Kidney (tissue), 14 donors: Measurements from ENCODE around the gene CYS1. TPM values are rescaled to one million over a fixed set of nuclear protein-coding genes. Genes with fewer than 3 reads are reported as not detected.
"Not testable (repeated sequence)": the region's sequence is repeated elsewhere in the genome, so short reads cannot be mapped to it uniquely, and the experiment has no call there.

ENCODE experiments used
- DNase-seq, 5 donors: peaks; one replicate each; pipeline ENCODE4 v3.0.0-alpha.2; 2013 to 2020
- FAIRE-seq: peaks from 2 replicates; lab custom pipeline; 2012; peaks lifted over from hg19 to GRCh38; lab: Jason Lieb, UNC
- H3K27ac ChIP-seq, 2 donors: one replicate each; pipeline ENCODE4 v1.7.0; 2013; ENCODE audit warnings: low read depth in 2 of 2, low read length in 2 of 2, inconsistent platforms in 1 of 2
- H3K27me3 ChIP-seq: one replicate; pipeline ENCODE4 v1.7.1; 2013; ENCODE audit warnings: low read length, inconsistent platforms; ENCODE audit not compliant: control insufficient read depth, insufficient read depth
- H3K36me3 ChIP-seq, 3 donors: one replicate each; pipeline versions ENCODE4 v1.7.0 to v1.7.1; 2013; ENCODE audit warnings: low read length in 3 of 3, control low read depth in 1 of 3, inconsistent platforms in 1 of 3; ENCODE audit not compliant: insufficient read depth in 3 of 3, control insufficient read depth in 2 of 3
- H3K4me1 ChIP-seq, 3 donors: one replicate each; pipeline versions ENCODE4 v1.7.0 to v1.7.1; 2013; ENCODE audit warnings: low read length in 3 of 3, inconsistent platforms in 1 of 3, low read depth in 1 of 3; ENCODE audit not compliant: control insufficient read depth in 2 of 3, insufficient read depth in 2 of 3
- H3K4me3 ChIP-seq, 3 donors: one replicate each; pipeline versions ENCODE4 v1.7.0 to v1.8.1; 2013; ENCODE audit warnings: low read length in 3 of 3, control low read depth in 1 of 3, inconsistent platforms in 1 of 3
- H3K9ac ChIP-seq, 3 donors: one replicate each; pipeline versions ENCODE4 v1.7.0 to v1.7.1; 2013; ENCODE audit warnings: low read length in 3 of 3, control low read depth in 1 of 3, inconsistent platforms in 1 of 3
- H3K9me3 ChIP-seq, 3 donors: one replicate each; pipeline versions ENCODE4 v1.7.0 to v1.7.1; 2013; ENCODE audit warnings: low read length in 3 of 3, control low read depth in 1 of 3, inconsistent platforms in 1 of 3; ENCODE audit not compliant: control insufficient read depth in 2 of 3, insufficient read depth in 1 of 3
- intact Hi-C: fragments of 100-400 bp; cut with DNase I; formaldehyde crosslinking; loops from one replicate; pipeline ENCODE4 v1.11.1; 2022
- polyA plus RNA-seq: library from polyadenylated mRNA; stranded (reverse); fragments of 350-450 nt; fragmentation: Illumina TruSeq; extraction: RNeasy Lipid Tissue Mini Kit (QIAGEN cat#74804); gene quantifications from one replicate; pipeline ENCODE4 v1.2.3, GENCODE V29; 2014; ENCODE audit warnings: low read depth, low replicate concordance; ENCODE audit not compliant: insufficient read depth
- total RNA-seq: library from RNA; stranded (reverse); fragmentation: NEBNext Ultra II Directional; extraction: Animal tissue kit (Norgen Biotek cat#: 25700); gene quantifications from one replicate; pipeline ENCODE4 v1.2.1, GENCODE V29; 2021
- TF ChIP-seq, protein P1 (sequence below): IDR thresholded peaks from 3 replicates; pipeline ENCODE4 v1.5.1; 2012; ENCODE audit warnings: mild to moderate bottlenecking, moderate library complexity, borderline replicate concordance; ENCODE audit not compliant: insufficient read depth; ENCODE audit errors: extremely low read depth
- donor health status: control.
- donor health status: control.
- donor health status: control.
- donor health status: control.
- donor health status: control.
- donor health status: DM: yes; HTN: yes; CAD: no.
- donor health status: Normal renal cell carcinoma (clear cell type).

The CYS1 gene
- total and polyA plus RNA-seq, 2 donors from 2014 or later = 245 to 276 TPM

DNA sequence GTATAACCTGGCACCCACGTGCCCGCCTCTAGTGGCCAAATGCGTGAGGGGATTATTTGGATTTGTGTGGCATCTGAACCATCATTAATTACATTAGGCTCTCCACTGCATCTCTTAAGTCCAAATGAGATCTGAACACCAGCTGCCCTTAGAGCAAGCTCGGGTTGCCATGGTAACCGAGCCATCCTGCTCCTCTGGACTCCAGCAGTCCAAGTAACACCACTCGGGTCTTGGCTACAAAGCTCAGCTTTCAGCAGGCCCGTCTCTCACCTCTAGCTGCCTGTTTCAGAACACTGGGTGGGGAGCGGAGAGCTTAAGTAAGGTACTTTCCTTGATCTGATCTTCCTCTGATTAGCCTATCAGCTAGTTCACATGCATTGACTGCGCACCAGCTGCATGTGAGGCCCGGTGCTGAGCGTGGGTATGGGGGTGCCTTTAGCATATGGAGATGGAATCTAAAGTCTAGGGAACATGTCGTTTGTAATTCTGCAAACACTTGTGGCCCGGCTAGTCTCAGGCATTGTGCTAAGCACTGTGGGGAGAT, 14.1 kb upstream of the CYS1 start:
- Histone ChIP-seq H3K4me3 (no peak overlapping the region), H3K9ac (no peak overlapping the region), H3K9me3 (no peaks in the 10 kb centered on the region), H3K4me1 (peaks cover 0 to 14% (median 8%) of the 10 kb centered on the region in 3 donors), H3K27me3 (peaks cover 2% of the 10 kb centered on the region), H3K27ac (no peak overlapping the region), H3K36me3 (no peaks in the 10 kb centered on the region)
- FAIRE-seq (no peak), DNase-seq (peak in 1 of 5 donors; percentile 37)
- TF ChIP-seq, protein P1, sequence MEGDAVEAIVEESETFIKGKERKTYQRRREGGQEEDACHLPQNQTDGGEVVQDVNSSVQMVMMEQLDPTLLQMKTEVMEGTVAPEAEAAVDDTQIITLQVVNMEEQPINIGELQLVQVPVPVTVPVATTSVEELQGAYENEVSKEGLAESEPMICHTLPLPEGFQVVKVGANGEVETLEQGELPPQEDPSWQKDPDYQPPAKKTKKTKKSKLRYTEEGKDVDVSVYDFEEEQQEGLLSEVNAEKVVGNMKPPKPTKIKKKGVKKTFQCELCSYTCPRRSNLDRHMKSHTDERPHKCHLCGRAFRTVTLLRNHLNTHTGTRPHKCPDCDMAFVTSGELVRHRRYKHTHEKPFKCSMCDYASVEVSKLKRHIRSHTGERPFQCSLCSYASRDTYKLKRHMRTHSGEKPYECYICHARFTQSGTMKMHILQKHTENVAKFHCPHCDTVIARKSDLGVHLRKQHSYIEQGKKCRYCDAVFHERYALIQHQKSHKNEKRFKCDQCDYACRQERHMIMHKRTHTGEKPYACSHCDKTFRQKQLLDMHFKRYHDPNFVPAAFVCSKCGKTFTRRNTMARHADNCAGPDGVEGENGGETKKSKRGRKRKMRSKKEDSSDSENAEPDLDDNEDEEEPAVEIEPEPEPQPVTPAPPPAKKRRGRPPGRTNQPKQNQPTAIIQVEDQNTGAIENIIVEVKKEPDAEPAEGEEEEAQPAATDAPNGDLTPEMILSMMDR = no peak
- intact Hi-C loops = no loop called here

DNA sequence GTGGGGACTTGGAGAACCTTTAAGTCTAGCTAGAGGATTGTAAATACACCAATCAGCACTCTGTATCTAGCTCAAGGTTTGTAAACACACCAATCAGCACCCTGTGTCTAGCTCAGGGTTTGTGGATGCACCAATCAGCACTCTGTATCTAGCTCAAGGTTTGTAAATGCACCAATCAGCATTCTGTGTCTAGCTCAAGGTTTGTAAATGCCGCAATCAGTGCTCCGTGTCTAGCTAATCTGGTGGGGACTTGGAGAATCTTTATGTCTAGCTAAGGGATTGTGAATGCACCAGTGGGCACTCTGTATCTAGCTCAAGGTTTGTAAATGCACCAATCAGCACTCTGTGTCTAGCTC, 11.7 kb upstream of the CYS1 start:
- H3K9ac ChIP-seq, H3K4me3 ChIP-seq, H3K27me3 ChIP-seq, intact Hi-C loops, H3K36me3 ChIP-seq, DNase-seq, H3K9me3 ChIP-seq, FAIRE-seq: not testable (repeated sequence)
- peaks cover 3 to 30% (median 19%) of the 10 kb centered on the region in 3 donors for H3K4me1 ChIP-seq
- peak overlapping the region in 1 of 2 donors; percentile 82 for H3K27ac ChIP-seq

DNA sequence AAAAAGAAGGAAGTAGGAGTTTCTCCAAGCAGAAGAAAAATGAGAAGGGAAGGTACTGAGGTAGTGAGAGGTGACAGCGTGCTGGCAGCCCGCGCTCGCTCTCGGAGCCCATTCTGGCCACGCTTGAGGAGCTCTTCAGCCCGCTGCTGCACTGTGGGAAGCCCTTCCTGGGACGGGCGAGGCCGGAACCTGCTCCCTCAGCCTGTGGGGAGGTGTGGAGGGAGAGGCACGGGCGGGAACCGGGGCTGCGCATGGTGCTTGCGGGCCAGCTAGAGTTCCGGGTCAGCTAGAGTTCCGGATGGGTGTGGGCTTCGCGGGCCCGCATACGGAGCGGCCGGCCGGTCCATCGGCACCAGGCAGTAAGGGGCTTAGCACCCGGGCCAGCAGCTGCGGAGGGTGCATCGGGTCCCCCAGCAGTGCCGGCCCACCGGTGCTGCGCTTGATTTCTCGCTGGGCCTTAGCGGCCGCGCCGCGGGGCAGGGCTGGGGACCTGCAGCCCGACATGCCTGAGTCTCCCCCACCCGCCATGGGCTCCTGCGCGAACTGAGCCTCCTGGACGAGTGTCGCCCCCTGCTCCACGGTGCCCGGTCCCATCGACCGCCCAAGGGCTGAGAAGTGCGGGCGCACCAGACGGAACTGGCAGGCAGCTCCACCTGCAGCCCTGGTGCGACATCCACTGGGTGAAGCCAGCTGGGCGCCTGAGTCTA, 11.1 kb upstream of the CYS1 start:
- Histone ChIP-seq H3K4me1 (peaks cover 4 to 32% (median 21%) of the 10 kb centered on the region in 3 donors), H3K27ac (peak overlapping the region; percentile 81 to 82), H3K36me3 (no peaks in the 10 kb centered on the region), H3K9me3 (no peaks in the 10 kb centered on the region), H3K27me3 (peaks cover 2% of the 10 kb centered on the region), H3K4me3 (peak overlapping the region in 1 of 3 donors; percentile 22), H3K9ac (no peak overlapping the region)
- TF ChIP-seq, protein P1 = peak; percentile 9
- DNase-seq (peak; percentile 55 to 87 (median 65)), FAIRE-seq (no peak)
- intact Hi-C loops = no loop called here

DNA sequence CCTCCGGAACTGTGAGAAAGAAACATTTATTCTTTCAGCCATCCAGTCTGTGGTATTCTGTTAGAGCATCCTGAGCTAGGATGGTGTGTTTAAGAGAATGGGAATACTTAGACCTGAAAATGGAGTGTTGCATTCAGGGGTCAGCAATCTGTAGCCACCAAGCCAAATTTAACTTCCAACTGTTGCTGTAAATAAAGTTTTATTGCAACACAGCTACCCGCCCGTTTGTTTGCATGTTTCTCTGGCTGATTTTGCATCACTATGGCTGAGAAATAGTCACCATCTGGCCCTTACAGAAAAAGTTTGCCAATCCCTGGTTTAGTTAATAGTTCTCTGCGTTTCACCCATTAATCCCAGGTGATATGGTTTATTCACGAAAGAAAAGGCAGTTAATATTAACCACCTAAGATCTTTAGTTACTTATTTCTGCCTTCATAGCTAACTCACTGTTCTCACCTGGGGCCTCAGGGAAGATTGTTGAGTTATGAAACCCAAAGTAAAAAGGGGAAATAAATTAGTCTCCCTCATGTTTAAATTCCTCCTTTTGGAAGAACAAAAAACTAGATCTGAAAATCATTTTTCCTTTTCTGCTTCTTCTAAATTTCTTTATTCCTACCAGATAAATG, 9.5 kb upstream of the CYS1 start:
- H3K27ac ChIP-seq = peak overlapping the region; percentile 68 to 78
- peaks cover 2% of the 10 kb centered on the region for H3K27me3 ChIP-seq
- FAIRE-seq (peak; percentile 92), DNase-seq (peak in 2 of 5 donors; percentile 76)
- peak overlapping the region in 1 of 3 donors; percentile 27 for H3K4me3 ChIP-seq
- H3K4me1 ChIP-seq = peaks cover 4 to 36% (median 30%) of the 10 kb centered on the region in 3 donors
- peak overlapping the region in 1 of 3 donors; percentile 12 for H3K9ac ChIP-seq
- intact Hi-C loops = no loop called here
- H3K36me3 ChIP-seq = no peaks in the 10 kb centered on the region
- TF ChIP-seq, protein P1 = no peak
- H3K9me3 ChIP-seq = no peaks in the 10 kb centered on the region
